HFFc6 (cell line): ENCODE results near the gene DNAJB5. TPM values are rescaled to one million over a fixed set of nuclear protein-coding genes. Genes with fewer than 3 reads are reported as not detected.

Experiments
- DNase-seq: peaks from one replicate; pipeline ENCODE4 v3.0.0-alpha.2; 2018
- H3K27ac Mint-ChIP-seq: 2 replicates; pipeline ENCODE4 v1.8.0; 2020; ENCODE audit warnings: mild to moderate bottlenecking, mixed read lengths
- H3K27me3 Mint-ChIP-seq: 2 replicates; pipeline ENCODE4 v1.8.0; 2021; ENCODE audit warnings: mild to moderate bottlenecking, moderate library complexity, mixed read lengths; ENCODE audit not compliant: insufficient read depth
- H3K36me3 Mint-ChIP-seq: 2 replicates; pipeline ENCODE4 v1.8.0; 2021; ENCODE audit warnings: low read depth, mixed read lengths
- H3K4me1 Mint-ChIP-seq: 2 replicates; pipeline ENCODE4 v1.8.0; 2020; ENCODE audit warnings: low read depth, mixed read lengths
- H3K4me3 Mint-ChIP-seq: 2 replicates; pipeline ENCODE4 v1.8.0; 2020; ENCODE audit warnings: mild to moderate bottlenecking, moderate library complexity, mixed read lengths
- H3K9me3 Mint-ChIP-seq: 2 replicates; pipeline ENCODE4 v1.8.0; 2020; ENCODE audit warnings: mild to moderate bottlenecking, mixed read lengths
- total RNA-seq, 6 experiments: library from RNA; stranded (reverse); fragmentation: NEBNext Ultra II Directional; extraction: Animal tissue kit (Norgen Biotek cat#: 25700); gene quantifications; 2 replicates in 1 of 6; 3 replicates in 5 of 6; pipeline ENCODE4 v1.2.3, GENCODE V29; 2021
- TF ChIP-seq, protein P1 (sequence below): fragments of 200-600 bp; sonication (generic); IDR thresholded peaks from 2 replicates; pipeline ENCODE4 v1.5.0; 2021; ENCODE audit warnings: antibody characterized with exemption, mild to moderate bottlenecking

Gene DNAJB5
- total RNA-seq, 6 experiments from 2014 or later: 12.2 to 19.9 (median 16.3) TPM

DNA sequence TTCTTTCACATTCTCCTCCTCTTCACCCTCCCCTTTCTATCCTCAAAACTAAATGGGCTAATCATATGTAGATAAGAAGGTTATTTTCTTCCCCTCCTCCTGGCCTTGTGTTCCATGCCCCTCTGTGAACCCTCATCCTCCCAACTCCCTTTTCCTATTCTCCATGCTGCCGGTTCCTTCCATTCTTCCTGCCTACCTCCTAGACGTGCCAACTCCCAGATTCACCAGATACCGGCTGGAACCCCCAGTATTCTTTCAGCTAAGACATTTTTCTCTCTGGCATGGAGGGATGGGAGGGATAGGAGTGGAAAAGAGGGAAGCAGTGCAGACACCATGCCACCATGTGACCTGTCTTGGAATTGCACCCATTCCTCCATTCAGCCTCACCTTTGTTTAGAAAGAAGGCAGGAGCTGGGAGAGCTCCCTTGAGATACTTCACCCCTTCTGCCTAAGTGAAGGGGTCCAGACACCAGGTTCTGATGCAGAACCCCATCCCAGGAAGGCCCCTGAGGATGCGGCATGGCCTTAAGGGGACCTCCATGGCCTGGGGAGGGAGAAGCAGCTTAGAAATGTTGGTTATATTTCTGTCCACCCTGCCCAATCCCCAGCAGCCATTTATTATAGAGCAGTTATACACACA, 4.8 kb downstream of the DNAJB5 start:
- DNase-seq: peak; percentile 39
- peaks cover 7% of the 10 kb centered on the region for H3K27me3 Mint-ChIP-seq
- peaks cover 25% of the 10 kb centered on the region for H3K36me3 Mint-ChIP-seq
- peaks cover 74% of the 10 kb centered on the region for H3K4me1 Mint-ChIP-seq
- TF ChIP-seq, protein P1, sequence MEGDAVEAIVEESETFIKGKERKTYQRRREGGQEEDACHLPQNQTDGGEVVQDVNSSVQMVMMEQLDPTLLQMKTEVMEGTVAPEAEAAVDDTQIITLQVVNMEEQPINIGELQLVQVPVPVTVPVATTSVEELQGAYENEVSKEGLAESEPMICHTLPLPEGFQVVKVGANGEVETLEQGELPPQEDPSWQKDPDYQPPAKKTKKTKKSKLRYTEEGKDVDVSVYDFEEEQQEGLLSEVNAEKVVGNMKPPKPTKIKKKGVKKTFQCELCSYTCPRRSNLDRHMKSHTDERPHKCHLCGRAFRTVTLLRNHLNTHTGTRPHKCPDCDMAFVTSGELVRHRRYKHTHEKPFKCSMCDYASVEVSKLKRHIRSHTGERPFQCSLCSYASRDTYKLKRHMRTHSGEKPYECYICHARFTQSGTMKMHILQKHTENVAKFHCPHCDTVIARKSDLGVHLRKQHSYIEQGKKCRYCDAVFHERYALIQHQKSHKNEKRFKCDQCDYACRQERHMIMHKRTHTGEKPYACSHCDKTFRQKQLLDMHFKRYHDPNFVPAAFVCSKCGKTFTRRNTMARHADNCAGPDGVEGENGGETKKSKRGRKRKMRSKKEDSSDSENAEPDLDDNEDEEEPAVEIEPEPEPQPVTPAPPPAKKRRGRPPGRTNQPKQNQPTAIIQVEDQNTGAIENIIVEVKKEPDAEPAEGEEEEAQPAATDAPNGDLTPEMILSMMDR: peak; percentile 84
- peak overlapping the region; percentile 4; the same call in 1 of the 2 replicates for H3K4me3 Mint-ChIP-seq
- peak overlapping the region; percentile 94 for H3K27ac Mint-ChIP-seq
- no peaks in the 10 kb centered on the region for H3K9me3 Mint-ChIP-seq

DNA sequence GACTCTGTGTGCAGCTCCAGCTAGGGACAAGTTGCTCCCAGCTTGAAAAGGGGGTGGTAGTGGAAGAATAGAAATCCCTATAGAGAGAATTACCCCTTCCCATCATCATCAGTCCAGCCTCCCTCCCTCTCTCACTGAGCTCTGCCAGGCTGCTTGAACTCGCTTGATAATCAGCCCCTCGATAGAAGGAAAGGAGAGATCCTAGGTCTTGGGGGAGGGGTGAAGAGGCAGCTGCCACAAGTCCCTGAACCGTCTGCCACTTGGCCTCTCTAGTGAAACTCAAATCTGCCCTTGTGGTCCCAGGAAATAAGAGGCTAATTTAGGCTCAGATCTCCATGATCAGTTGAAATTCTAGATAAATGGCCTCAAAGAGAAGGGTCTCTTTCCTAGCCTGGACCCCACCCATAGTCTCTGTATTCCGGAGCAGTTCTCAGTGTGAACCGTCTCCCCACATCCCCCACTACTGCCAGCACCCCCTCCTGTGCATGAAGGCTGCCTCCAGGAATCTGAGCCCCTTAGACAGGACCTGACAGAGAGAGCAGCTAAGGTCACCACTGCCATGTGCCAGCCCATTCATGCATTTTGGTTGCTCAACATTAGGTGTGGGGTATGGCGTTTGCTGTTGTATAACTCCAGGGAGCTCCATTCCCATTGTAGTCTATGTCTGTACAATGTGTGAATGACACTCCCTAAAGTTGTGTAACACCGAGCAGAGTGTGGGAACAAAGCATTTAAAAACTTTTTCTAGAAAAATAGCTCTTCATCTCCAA, 5.5 kb downstream of the DNAJB5 start:
- Mint-ChIP-seq H3K9me3 (no peaks in the 10 kb centered on the region), H3K4me1 (peaks cover 77% of the 10 kb centered on the region), H3K4me3 (peak overlapping the region; percentile 52), H3K27ac (peak overlapping the region; percentile 94), H3K36me3 (peaks cover 25% of the 10 kb centered on the region), H3K27me3 (peaks cover 6% of the 10 kb centered on the region)
- peak; percentile 18 for DNase-seq
- TF ChIP-seq, protein P1: no peak

DNA sequence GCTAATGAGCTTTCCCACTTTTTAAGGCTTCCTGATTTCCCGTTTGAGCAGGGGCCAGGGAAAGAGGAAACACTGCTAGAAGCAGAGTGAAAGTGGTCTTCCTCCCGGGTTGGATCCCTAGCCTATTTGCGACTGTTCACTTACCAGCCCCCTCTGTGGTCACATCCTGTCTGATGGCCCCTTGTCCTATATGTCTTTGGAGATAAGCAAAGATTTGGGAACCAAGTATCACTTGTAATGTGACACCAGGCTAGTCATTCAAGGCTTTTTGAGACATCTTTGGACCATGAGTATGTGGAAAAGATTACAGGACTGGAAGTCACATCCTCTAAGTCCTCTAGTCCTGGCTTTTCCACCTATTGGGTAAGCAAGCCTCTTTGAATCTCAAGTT, 6.1 kb downstream of the DNAJB5 start:
- Mint-ChIP-seq H3K27me3 (peaks cover 9% of the 10 kb centered on the region), H3K9me3 (no peaks in the 10 kb centered on the region), H3K4me3 (peak overlapping the region; percentile 52; the same call in 1 of the 2 replicates), H3K36me3 (peaks cover 25% of the 10 kb centered on the region), H3K27ac (peak overlapping the region; percentile 94), H3K4me1 (peaks cover 78% of the 10 kb centered on the region)
- peak; percentile 51 for DNase-seq
- TF ChIP-seq, protein P1: no peak

DNA sequence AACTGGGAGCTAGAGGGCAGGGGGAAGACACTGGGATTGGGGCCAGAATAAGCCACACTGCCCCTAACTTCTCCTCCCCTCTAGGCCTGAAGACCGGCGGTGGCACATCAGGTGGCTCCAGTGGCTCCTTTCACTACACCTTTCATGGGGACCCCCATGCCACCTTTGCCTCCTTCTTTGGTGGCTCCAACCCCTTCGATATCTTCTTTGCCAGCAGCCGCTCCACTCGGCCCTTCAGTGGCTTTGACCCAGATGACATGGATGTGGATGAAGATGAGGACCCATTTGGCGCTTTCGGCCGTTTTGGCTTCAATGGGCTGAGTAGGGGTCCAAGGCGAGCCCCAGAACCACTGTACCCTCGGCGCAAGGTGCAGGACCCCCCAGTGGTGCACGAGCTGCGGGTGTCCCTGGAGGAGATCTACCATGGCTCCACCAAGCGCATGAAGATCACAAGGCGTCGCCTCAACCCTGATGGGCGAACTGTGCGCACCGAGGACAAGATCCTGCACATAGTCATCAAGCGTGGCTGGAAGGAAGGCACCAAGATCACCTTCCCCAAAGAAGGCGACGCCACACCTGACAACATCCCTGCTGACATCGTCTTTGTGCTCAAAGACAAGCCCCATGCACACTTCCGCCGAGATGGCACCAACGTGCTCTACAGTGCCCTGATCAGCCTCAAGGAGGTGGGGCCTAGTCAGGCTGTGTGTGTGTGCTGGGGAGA, 6.8 kb downstream of the DNAJB5 start:
- TF ChIP-seq, protein P1: no peak
- H3K27me3 Mint-ChIP-seq: peaks cover 6% of the 10 kb centered on the region
- H3K9me3 Mint-ChIP-seq: no peaks in the 10 kb centered on the region
- peaks cover 19% of the 10 kb centered on the region for H3K36me3 Mint-ChIP-seq
- no peak for DNase-seq
- peaks cover 78% of the 10 kb centered on the region for H3K4me1 Mint-ChIP-seq
- H3K27ac Mint-ChIP-seq: peak overlapping the region; percentile 94
- H3K4me3 Mint-ChIP-seq: no peak overlapping the region; the same call in 1 of the 2 replicates

DNA sequence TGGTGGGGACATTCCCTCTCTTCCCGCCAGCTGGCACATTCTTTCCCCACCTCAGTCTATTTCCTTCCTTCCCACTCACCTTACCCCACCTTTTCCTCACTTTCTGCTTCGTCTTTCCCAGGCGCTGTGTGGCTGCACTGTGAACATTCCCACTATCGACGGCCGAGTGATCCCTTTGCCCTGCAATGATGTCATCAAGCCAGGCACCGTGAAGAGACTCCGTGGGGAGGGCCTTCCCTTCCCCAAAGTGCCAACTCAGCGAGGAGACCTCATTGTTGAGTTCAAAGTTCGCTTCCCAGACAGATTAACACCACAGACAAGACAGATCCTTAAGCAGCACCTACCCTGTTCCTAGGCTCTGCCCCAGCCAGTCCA, 7.3 kb downstream of the DNAJB5 start:
- Mint-ChIP-seq H3K4me1 (peaks cover 78% of the 10 kb centered on the region), H3K4me3 (no peak overlapping the region), H3K36me3 (peaks cover 19% of the 10 kb centered on the region), H3K27ac (peak overlapping the region; percentile 94), H3K27me3 (peaks cover 6% of the 10 kb centered on the region), H3K9me3 (no peaks in the 10 kb centered on the region)
- TF ChIP-seq, protein P1: no peak
- DNase-seq: no peak
